H9 (cell line): ENCODE data around the gene MYBPHL. TPM values are rescaled to one million over a fixed set of nuclear protein-coding genes. Genes with fewer than 3 reads are reported as not detected.

Source experiments
- DNase-seq: peaks from one replicate; pipeline ENCODE4 v3.0.0-alpha.2; 2017
- H2AFZ ChIP-seq: one replicate; pipeline ENCODE4 v1.6.1; 2013; ENCODE audit warnings: mild to moderate bottlenecking, low read length, control low read depth, moderate library complexity
- H2AK5ac ChIP-seq: 2 replicates; pipeline ENCODE4 v1.6.1; 2013; ENCODE audit warnings: low read length, control low read depth, mixed read lengths; ENCODE audit not compliant: insufficient read length
- H2BK120ac ChIP-seq: one replicate; pipeline ENCODE4 v1.6.1; 2013; ENCODE audit warnings: low read depth, mild to moderate bottlenecking, low read length, control low read depth, inconsistent platforms; ENCODE audit not compliant: poor library complexity, severe bottlenecking
- H2BK12ac ChIP-seq: 2 replicates; pipeline ENCODE4 v1.6.1; 2013; ENCODE audit warnings: low read length, control low read depth, mixed read lengths, low read depth; ENCODE audit not compliant: insufficient read length
- H2BK15ac ChIP-seq: 2 replicates; pipeline ENCODE4 v1.6.1; 2013; ENCODE audit warnings: low read depth, low read length, control low read depth
- H2BK20ac ChIP-seq: one replicate; pipeline ENCODE4 v1.6.1; 2013; ENCODE audit warnings: low read depth, mild to moderate bottlenecking, low read length, control low read depth, inconsistent platforms; ENCODE audit not compliant: poor library complexity, severe bottlenecking
- H2BK5ac ChIP-seq: 2 replicates; pipeline ENCODE4 v1.6.1; 2013; ENCODE audit warnings: low read length, control low read depth, mixed read lengths; ENCODE audit not compliant: insufficient read length
- H3K14ac ChIP-seq: 2 replicates; pipeline ENCODE4 v1.6.1; 2013; ENCODE audit warnings: low read length, control low read depth; ENCODE audit not compliant: insufficient read depth
- H3K18ac ChIP-seq: 2 replicates; pipeline ENCODE4 v1.6.1; 2013; ENCODE audit warnings: low read depth, mild to moderate bottlenecking, mixed read lengths, low read length, control low read depth; ENCODE audit not compliant: insufficient read length
- H3K23ac ChIP-seq: 2 replicates; pipeline ENCODE4 v1.6.1; 2013; ENCODE audit warnings: low read length, control low read depth, mixed read lengths, low read depth; ENCODE audit not compliant: insufficient read length
- H3K23me2 ChIP-seq: 2 replicates; pipeline ENCODE4 v1.6.1; 2013; ENCODE audit warnings: low read depth, mild to moderate bottlenecking, mixed read lengths, low read length, control low read depth; ENCODE audit not compliant: insufficient read length, poor library complexity, severe bottlenecking
- H3K27ac ChIP-seq: 2 replicates; pipeline ENCODE4 v1.5.1; 2013; ENCODE audit warnings: low read length, control low read depth, mixed read lengths, low read depth; ENCODE audit not compliant: insufficient read length
- H3K27me3 ChIP-seq: 2 replicates; pipeline ENCODE4 v1.6.1; 2013; ENCODE audit warnings: low read length, control low read depth, inconsistent platforms; ENCODE audit not compliant: insufficient read depth
- H3K4ac ChIP-seq: 2 replicates; pipeline ENCODE4 v1.6.1; 2013; ENCODE audit warnings: low read depth, mild to moderate bottlenecking, control low read depth, inconsistent platforms, low read length, moderate library complexity
- H3K4me1 ChIP-seq: 2 replicates; pipeline ENCODE4 v1.6.1; 2013; ENCODE audit warnings: low read length, control low read depth, inconsistent platforms; ENCODE audit not compliant: insufficient read depth
- H3K4me2 ChIP-seq: 2 replicates; pipeline ENCODE4 v1.6.1; 2013; ENCODE audit warnings: low read length, control low read depth, mixed read lengths; ENCODE audit not compliant: insufficient read length, insufficient read depth
- H3K56ac ChIP-seq: 2 replicates; pipeline ENCODE4 v1.6.1; 2013; ENCODE audit warnings: low read depth, mild to moderate bottlenecking, mixed read lengths, low read length, control low read depth; ENCODE audit not compliant: insufficient read length
- H3K79me1 ChIP-seq: 2 replicates; pipeline ENCODE4 v1.6.1; 2013; ENCODE audit warnings: low read depth, mild to moderate bottlenecking, moderate library complexity, low read length, control low read depth, inconsistent platforms; ENCODE audit not compliant: insufficient read depth, poor library complexity, severe bottlenecking
- H3K79me2 ChIP-seq: 2 replicates; pipeline ENCODE4 v1.6.1; 2013; ENCODE audit warnings: low read length, control low read depth, inconsistent platforms; ENCODE audit not compliant: insufficient read depth
- H3K9ac ChIP-seq: 2 replicates; pipeline ENCODE4 v1.6.1; 2013; ENCODE audit warnings: low read length, control low read depth, mixed read lengths; ENCODE audit not compliant: insufficient read length; ENCODE audit errors: extremely low read depth
- H3K9me3 ChIP-seq: one replicate; pipeline ENCODE4 v1.6.1; 2013; ENCODE audit warnings: low read depth, low read length, inconsistent platforms; ENCODE audit not compliant: control insufficient read depth
- H3T11ph ChIP-seq: one replicate; pipeline ENCODE4 v1.6.1; 2013; ENCODE audit warnings: mild to moderate bottlenecking, low read length, control low read depth, inconsistent platforms
- H4K20me1 ChIP-seq: one replicate; pipeline ENCODE4 v1.6.1; 2013; ENCODE audit not compliant: control insufficient read depth, insufficient read length, insufficient read depth
- H4K5ac ChIP-seq: 2 replicates; pipeline ENCODE4 v1.6.1; 2013; ENCODE audit warnings: low read depth, mild to moderate bottlenecking, mixed read lengths, low read length, control low read depth; ENCODE audit not compliant: insufficient read length
- H4K8ac ChIP-seq: replicated peaks from 2 replicates; pipeline ENCODE4 v1.6.1; 2013; ENCODE audit warnings: low read length, control low read depth, mixed read lengths, low read depth; ENCODE audit not compliant: insufficient read length
- H4K91ac ChIP-seq: 2 replicates; pipeline ENCODE4 v1.6.1; 2013; ENCODE audit warnings: low read depth, mild to moderate bottlenecking, moderate library complexity, mixed read lengths, low read length, control low read depth; ENCODE audit not compliant: insufficient read length
- H3K27ac Mint-ChIP-seq, 3 experiments: 2 replicates in 2 of 3; 3 replicates in 1 of 3; pipeline ENCODE4 v1.8.0; 2020 to 2021; ENCODE audit warnings: mixed read lengths in 3 of 3, mild to moderate bottlenecking in 1 of 3, moderate library complexity in 1 of 3
- H3K27me3 Mint-ChIP-seq: 2 replicates; pipeline ENCODE4 v1.8.0; 2021; ENCODE audit warnings: low read depth, mild to moderate bottlenecking, moderate library complexity, mixed read lengths
- H3K36me3 Mint-ChIP-seq, 3 experiments: 2 replicates in 2 of 3; 3 replicates in 1 of 3; pipeline ENCODE4 v1.8.0; 2020 to 2021; ENCODE audit warnings: low read depth in 3 of 3, mixed read lengths in 3 of 3; ENCODE audit not compliant: insufficient read depth in 1 of 3
- H3K4me1 Mint-ChIP-seq, 2 experiments: 2 replicates each; pipeline ENCODE4 v1.8.0; 2020; ENCODE audit warnings: mixed read lengths in 2 of 2
- H3K4me3 Mint-ChIP-seq, 2 experiments: 2 replicates in 1 of 2; 3 replicates in 1 of 2; pipeline ENCODE4 v1.8.0; 2020 to 2021; ENCODE audit warnings: mild to moderate bottlenecking in 2 of 2, mixed read lengths in 2 of 2, moderate library complexity in 1 of 2
- H3K9me3 Mint-ChIP-seq, 2 experiments: 2 replicates in 1 of 2; 3 replicates in 1 of 2; pipeline ENCODE4 v1.8.0; 2020; ENCODE audit warnings: mild to moderate bottlenecking in 2 of 2, mixed read lengths in 2 of 2, moderate library complexity in 1 of 2
- CTCF ChIP-seq: fragments of 200-600 bp; sonication (generic); conservative IDR thresholded peaks from 3 replicates; pipeline ENCODE4 v1.8.0; 2021; ENCODE audit warnings: antibody characterized with exemption, mild to moderate bottlenecking
- whole genome bisulfite sequencing: extraction: QIAGEN DNeasy Blood & Tissue Kit; methylation state at CpG from one replicate; pipeline ENCODE4 v1.1.7; 2013; ENCODE audit warnings: missing lambda C conversion rate, low lambda C conversion rate, mixed read lengths; ENCODE audit not compliant: insufficient read length; ENCODE audit errors: extremely low coverage; 5-methylcytosine and 5-hydroxymethylcytosine counted together
- total RNA-seq: library from RNA; stranded (reverse); gene quantifications from 2 replicates; pipeline ENCODE4 v1.2.1, GENCODE V29; 2021

The MYBPHL gene
- total RNA-seq, 1 experiment from 2014 or later = 0.59 TPM

GRCh38 chr1:109282952-109283747 lies 23.7 kb downstream of the MYBPHL start, which contains the start of gene PSRC1:
TSS of gene PSRC1 (minus strand) at chr1:109283145.
- H3K27ac Mint-ChIP-seq = peak within 1 kb of the TSS; percentile 96 to 99 (median 99)
- no peaks in the 10 kb centered on the region for H3K27me3 ChIP-seq

More at GRCh38 chr1:109282952-109283747, 23.7 kb downstream of the MYBPHL start, which contains the start of gene PSRC1:
- Histone ChIP-seq H3K9me3 (no peaks in the 10 kb centered on the region), H3K23ac (no peak within 1 kb of the TSS), H4K20me1 (no peaks in the 10 kb centered on the region), H2BK120ac (no peak within 1 kb of the TSS), H3K27ac (peak within 1 kb of the TSS; percentile 80), H3K14ac (peak within 1 kb of the TSS; percentile 94), H3K56ac (no peak within 1 kb of the TSS), H4K5ac (peak within 1 kb of the TSS; percentile 18), H2AK5ac (peak within 1 kb of the TSS; percentile 57), H3K4ac (peak within 1 kb of the TSS; percentile 31; the same call in 1 of the 2 replicates), H2BK5ac (peak within 1 kb of the TSS; percentile 55), H2BK15ac (no peak within 1 kb of the TSS), H4K91ac (no peak within 1 kb of the TSS), H3K23me2 (peaks cover 13% of the 10 kb centered on the region), H4K8ac (peak within 1 kb of the TSS; percentile 30), H2BK20ac (no peak within 1 kb of the TSS), H3K4me2 (peak within 1 kb of the TSS; percentile 92), H3K79me1 (peaks cover 5% of the 10 kb centered on the region), H2BK12ac (peak within 1 kb of the TSS; percentile 26), H3T11ph (peak within 1 kb of the TSS; percentile 4), H3K18ac (peak within 1 kb of the TSS; percentile 86), H2AFZ (no peak within 1 kb of the TSS), H3K4me1 (peaks cover 3% of the 10 kb centered on the region; the same call in 1 of the 2 replicates), H3K9ac (peak within 1 kb of the TSS; percentile 69), H3K79me2 (peaks cover 2% of the 10 kb centered on the region; the same call in 1 of the 2 replicates)
- TF ChIP-seq CTCF = peak; percentile 41; the same call in 2 of the 3 replicates
- H3K9me3 Mint-ChIP-seq = peaks cover 0 to 2% of the 10 kb centered on the region in 2 experiments; a peak in 3 of 5 replicates
- no CpG with 5 or more reads among the region's 56 CpGs for WGBS
- H3K4me3 Mint-ChIP-seq = peak within 1 kb of the TSS; percentile 99 to 100
- H3K36me3 Mint-ChIP-seq = peaks cover 18 to 29% (median 28%) of the 10 kb centered on the region in 3 experiments
- H3K4me1 Mint-ChIP-seq = peaks cover 35 to 45% of the 10 kb centered on the region in 2 experiments
- DNase-seq = peak; percentile 95
- H3K27me3 Mint-ChIP-seq = no peaks in the 10 kb centered on the region; the same call in 1 of the 2 replicates
